ENCODE results near the gene CNTNAP1. TPM values are rescaled to one million over a fixed set of nuclear protein-coding genes. Genes with fewer than 3 reads are reported as not detected.
A peak's percentile ranks its signal among the peaks of the same experiment; 100 is the strongest.

Gene CNTNAP1
- total and polyA plus RNA-seq, 8 donors, result 0.76 to 13.3 (median 7.6) TPM

DNA sequence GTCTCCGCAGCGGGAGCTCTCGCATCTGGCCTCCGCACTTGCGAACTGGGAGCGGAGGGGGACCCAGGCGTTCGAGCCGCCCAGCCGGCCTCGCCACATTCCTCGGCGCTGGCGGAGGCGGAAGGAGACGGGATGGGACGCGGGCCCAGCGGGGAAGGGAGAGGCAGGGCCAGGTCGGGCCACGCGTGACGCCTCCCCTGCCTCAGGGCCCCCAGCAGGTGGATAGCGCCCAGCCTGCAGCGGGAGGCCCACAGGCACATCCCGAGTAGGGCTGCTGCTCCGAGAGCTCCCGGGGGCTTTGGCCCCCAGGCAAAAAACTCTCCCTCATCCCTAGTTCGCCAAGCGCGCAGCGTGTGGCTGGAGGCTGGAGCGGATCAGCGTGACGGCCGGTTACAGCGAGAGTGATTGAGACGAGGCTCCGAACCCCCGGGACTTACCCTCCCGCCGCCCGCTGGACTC, 6.3 kb upstream of the CNTNAP1 start:
- 0 to 2% (median 1%) methylated on average over 8 to 43 of the region's 43 CpGs for WGBS, 5 donors

GRCh38 chr17:42676424-42677011, 5.8 kb upstream of the CNTNAP1 start, which contains the start of gene PLEKHH3:
Gene PLEKHH3 (minus strand): TSS chr17:42676994. CDS start chr17:42676563, 431 bp downstream.
- no peaks in the 10 kb centered on the region for H3K9me3 ChIP-seq
- intact Hi-C loops (cut with DNase I; ENCODE audit: low total_unique reads), result no loop called here
- WGBS, 5 donors, result 0 to 1% (median 1%) methylated on average over 26 to 51 of the region's 51 CpGs
- peaks cover 0 to 47% (median 0%) of the 10 kb centered on the region in 3 donors for H3K27me3 ChIP-seq
- peaks cover 58 to 87% (median 77%) of the 10 kb centered on the region in 4 donors for H3K4me1 ChIP-seq
- peak within 1 kb of the TSS; percentile 91 to 99 (median 97) for H3K27ac ChIP-seq
- peak in 1 of 3 donors; percentile 77 for TF ChIP-seq POLR2AphosphoS5 (IDR thresholded peaks at IDR 0.05)
- TF ChIP-seq POLR2A (IDR thresholded peaks at IDR 0.05), result peak in 1 of 4 donors; percentile 62
- TF ChIP-seq, protein P1, sequence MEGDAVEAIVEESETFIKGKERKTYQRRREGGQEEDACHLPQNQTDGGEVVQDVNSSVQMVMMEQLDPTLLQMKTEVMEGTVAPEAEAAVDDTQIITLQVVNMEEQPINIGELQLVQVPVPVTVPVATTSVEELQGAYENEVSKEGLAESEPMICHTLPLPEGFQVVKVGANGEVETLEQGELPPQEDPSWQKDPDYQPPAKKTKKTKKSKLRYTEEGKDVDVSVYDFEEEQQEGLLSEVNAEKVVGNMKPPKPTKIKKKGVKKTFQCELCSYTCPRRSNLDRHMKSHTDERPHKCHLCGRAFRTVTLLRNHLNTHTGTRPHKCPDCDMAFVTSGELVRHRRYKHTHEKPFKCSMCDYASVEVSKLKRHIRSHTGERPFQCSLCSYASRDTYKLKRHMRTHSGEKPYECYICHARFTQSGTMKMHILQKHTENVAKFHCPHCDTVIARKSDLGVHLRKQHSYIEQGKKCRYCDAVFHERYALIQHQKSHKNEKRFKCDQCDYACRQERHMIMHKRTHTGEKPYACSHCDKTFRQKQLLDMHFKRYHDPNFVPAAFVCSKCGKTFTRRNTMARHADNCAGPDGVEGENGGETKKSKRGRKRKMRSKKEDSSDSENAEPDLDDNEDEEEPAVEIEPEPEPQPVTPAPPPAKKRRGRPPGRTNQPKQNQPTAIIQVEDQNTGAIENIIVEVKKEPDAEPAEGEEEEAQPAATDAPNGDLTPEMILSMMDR (IDR thresholded peaks at IDR 0.05), result peak in 1 of 7 experiments; percentile 15
- TF ChIP-seq EP300 (IDR thresholded peaks at IDR 0.05), result no peak
- H3K36me3 ChIP-seq, result peaks cover 21 to 23% (median 21%) of the 10 kb centered on the region in 4 donors
- DNase-seq, result no peak
- H3K4me3 ChIP-seq, result peak within 1 kb of the TSS; percentile 85 to 96 (median 90)

More for the DNA sequence above, 6.3 kb upstream of the CNTNAP1 start:
- peak; percentile 82 to 85 for DNase-seq
- Histone ChIP-seq H3K27me3 (peaks cover 0 to 48% (median 0%) of the 10 kb centered on the region in 3 donors), H3K36me3 (peaks cover 26 to 28% (median 27%) of the 10 kb centered on the region in 4 donors), H3K4me1 (peaks cover 54 to 87% (median 76%) of the 10 kb centered on the region in 4 donors), H3K4me3 (peak overlapping the region; percentile 85 to 96 (median 90)), H3K27ac (peak overlapping the region; percentile 75 to 99 (median 96)), H3K9me3 (no peaks in the 10 kb centered on the region)
- TF ChIP-seq, protein P1 (IDR thresholded peaks at IDR 0.05), result no peak
- peak in 2 of 3 donors; percentile 75 to 76 for TF ChIP-seq POLR2AphosphoS5 (IDR thresholded peaks at IDR 0.05)
- intact Hi-C loops (cut with DNase I; ENCODE audit: low total_unique reads), result no loop called here

- TF ChIP-seq POLR2A (IDR thresholded peaks at IDR 0.05) (no peak), POLR2AphosphoS5 (IDR thresholded peaks at IDR 0.05) (peak in 2 of 3 donors; percentile 65 to 78)
- TF ChIP-seq, protein P1 (IDR thresholded peaks at IDR 0.05), result peak in 1 of 7 experiments; percentile 14
- H3K27me3 ChIP-seq, result peaks cover 0 to 49% (median 0%) of the 10 kb centered on the region in 3 donors
- peak; percentile 100 for DNase-seq
- peak overlapping the region; percentile 85 to 96 (median 90) for H3K4me3 ChIP-seq
- H3K36me3 ChIP-seq, result peaks cover 13 to 16% (median 14%) of the 10 kb centered on the region in 4 donors
- H3K4me1 ChIP-seq, result peaks cover 62 to 89% (median 81%) of the 10 kb centered on the region in 4 donors
- 1 to 4% (median 3%) methylated on average over 15 to 32 of the region's 33 CpGs for WGBS, 5 donors
- peak overlapping the region; percentile 91 to 99 (median 97) for H3K27ac ChIP-seq
- no peaks in the 10 kb centered on the region for H3K9me3 ChIP-seq
- intact Hi-C loops (cut with DNase I; ENCODE audit: low total_unique reads), result no loop called here
Observed at GRCh38 chr17:42677012-42677857, 5.1 kb upstream of the CNTNAP1 start.

Data from stomach (tissue), 9 donors.